HG02970 (cell line): Measurements from ENCODE around the gene ADCY3.
"Not testable (repeated sequence)": the region's sequence is repeated elsewhere in the genome, so short reads cannot be mapped to it uniquely, and the experiment has no call there.

Experiments used
- ATAC-seq: cut with Tn5 transposase; IDR thresholded peaks from one replicate; pipeline ENCODE4 v1.9.1; 2021; ENCODE audit warnings: mild to moderate bottlenecking, moderate library complexity, moderate number of reproducible peaks; ENCODE audit not compliant: unreplicated experiment, low FRiP score

The ADCY3 gene

GRCh38 chr2:24853996-24854395 lies 66.0 kb downstream of the ADCY3 start:
- ATAC-seq, result no peak

- ATAC-seq, result no peak
Observed at GRCh38 chr2:24853046-24853445, 67.0 kb downstream of the ADCY3 start.

- ATAC-seq, result no peak
Observed at GRCh38 chr2:24852431-24853020, 67.5 kb downstream of the ADCY3 start.

GRCh38 chr2:24852026-24852425 lies 68.0 kb downstream of the ADCY3 start:
- no peak for ATAC-seq

- no peak for ATAC-seq
Observed at GRCh38 chr2:24850944-24851343, 69.1 kb downstream of the ADCY3 start.

- no peak for ATAC-seq
Observed at GRCh38 chr2:24845691-24846090, 74.3 kb downstream of the ADCY3 start.

GRCh38 chr2:24844023-24844685 lies 75.9 kb downstream of the ADCY3 start:
- no peak for ATAC-seq

- no peak for ATAC-seq
Observed at GRCh38 chr2:24843330-24843860, 76.6 kb downstream of the ADCY3 start.

- ATAC-seq, result no peak
Observed at GRCh38 chr2:24842081-24843050, 77.7 kb downstream of the ADCY3 start.

- no peak for ATAC-seq
Observed at GRCh38 chr2:24840962-24841945, 78.8 kb downstream of the ADCY3 start.

GRCh38 chr2:24840164-24840869 lies 79.7 kb downstream of the ADCY3 start:
- no peak for ATAC-seq

GRCh38 chr2:24839729-24840128 lies 80.3 kb downstream of the ADCY3 start:
- ATAC-seq, result no peak

GRCh38 chr2:24838541-24838940 lies 81.5 kb downstream of the ADCY3 start:
- no peak for ATAC-seq

GRCh38 chr2:24837996-24838513 lies 82.0 kb downstream of the ADCY3 start:
- ATAC-seq, result no peak

- no peak for ATAC-seq
Observed at GRCh38 chr2:24836706-24837105, 83.3 kb downstream of the ADCY3 start.

- no peak for ATAC-seq
Observed at GRCh38 chr2:24836206-24836605, 83.8 kb downstream of the ADCY3 start.

GRCh38 chr2:24835411-24835810 lies 84.6 kb downstream of the ADCY3 start:
- not testable (repeated sequence) for ATAC-seq

GRCh38 chr2:24834733-24835395 lies 85.2 kb downstream of the ADCY3 start:
- no peak for ATAC-seq
